K562 (cell line): ENCODE results near the gene UQCC5. TPM values are rescaled to one million over a fixed set of nuclear protein-coding genes. Genes with fewer than 3 reads are reported as not detected.
A peak's percentile ranks its signal among the peaks of the same experiment; 100 is the strongest.

Experiments
- BACH1 ChIP-seq: fragments of 200-800 bp; sonication (Bioruptor generic); IDR thresholded peaks from 2 replicates; pipeline ENCODE4 v1.6.1; 2016; ENCODE audit warnings: missing genetic modification characterization, missing compliant biosample characterization
- CBFA2T2 ChIP-seq: fragments of 450-650 bp; conservative IDR thresholded peaks from 2 replicates; pipeline ENCODE4 v1.6.1; 2017; ENCODE audit warnings: mild to moderate bottlenecking
- ELF1 ChIP-seq: fragments of 200-800 bp; sonication (Bioruptor generic); IDR thresholded peaks from 2 replicates; pipeline ENCODE4 v1.6.1; 2016; ENCODE audit warnings: missing genetic modification characterization, missing compliant biosample characterization
- FOXJ3 ChIP-seq: sonication (generic); formaldehyde crosslinking; IDR thresholded peaks from 2 replicates; pipeline ENCODE4 v1.4.0; 2020; ENCODE audit warnings: mild to moderate bottlenecking, missing genetic modification reagents
- KLF13 ChIP-seq: fragments of 450-650 bp; IDR thresholded peaks from 2 replicates; pipeline ENCODE4 v1.6.1; 2016; ENCODE audit warnings: missing genetic modification characterization, low read depth, mild to moderate bottlenecking, missing compliant biosample characterization, moderate library complexity, borderline replicate concordance
- MXI1 ChIP-seq: IDR thresholded peaks from 2 replicates; pipeline ENCODE4 v1.6.1; 2011; ENCODE audit warnings: low read depth, mild to moderate bottlenecking, improper control_type of control experiment, low read length
- NR4A1 ChIP-seq, 2 experiments: fragments of 250-450 bp in 1 of 2; fragments of 450-650 bp in 1 of 2; sonication (Bioruptor Pico) in 1 of 2; IDR thresholded peaks; 2 replicates each; pipeline versions ENCODE4 v1.4.0 to v1.6.1; 2016 to 2020; ENCODE audit warnings: mild to moderate bottlenecking in 2 of 2, missing compliant biosample characterization in 1 of 2, missing genetic modification characterization in 1 of 2, moderate library complexity in 1 of 2
- RREB1 ChIP-seq: fragments of 250-450 bp; sonication (Bioruptor Pico); IDR thresholded peaks from 2 replicates; pipeline ENCODE4 v1.4.0; 2020
- TAF1 ChIP-seq: IDR thresholded peaks from 2 replicates; pipeline ENCODE4 v1.6.1; 2011; ENCODE audit warnings: mild to moderate bottlenecking, low read length, moderate library complexity; ENCODE audit not compliant: insufficient read depth, control insufficient read depth, severe bottlenecking; ENCODE audit errors: extremely low read depth
- ZNF785 ChIP-seq: fragments of 250-450 bp; sonication (Bioruptor Pico); IDR thresholded peaks from 2 replicates; pipeline ENCODE4 v1.4.0; 2020; ENCODE audit warnings: mild to moderate bottlenecking
- polyA plus RNA-seq, 8 experiments: library from polyadenylated mRNA; depleted of rRNA in 4 of 8; stranded (reverse) in 5 of 8; unstranded in 3 of 8; fragments of >200 nt; fragmentation: Nextera tagmentation in 2 of 8; fragmentation: Illumina TruSeq in 1 of 8; extraction: Ambion mirVana in 2 of 8; extraction: Trizol in 1 of 8; gene quantifications; 2 replicates each; pipeline versions ENCODE4 v1.2.1 to v1.2.3, GENCODE V29; 2011 to 2014; ENCODE audit warnings: inconsistent platforms in 1 of 8, missing spikeins in 1 of 8
- total RNA-seq, 7 experiments: library from RNA; depleted of rRNA in 6 of 7; stranded (reverse); fragments of >200 nt in 6 of 7; fragmentation: Illumina TruSeq in 2 of 7; extraction: Trizol in 2 of 7; gene quantifications; 2 replicates each; pipeline versions ENCODE4 v1.2.1 to v1.2.3, GENCODE V29; 2011 to 2021; ENCODE audit warnings: low replicate concordance in 1 of 7
- TF ChIP-seq, protein P1 (sequence below): fragments of 250-450 bp; sonication (Bioruptor Pico); IDR thresholded peaks from 2 replicates; pipeline ENCODE4 v1.5.0; 2021
- TF ChIP-seq, protein P2 (sequence below): sonication (generic); formaldehyde crosslinking; IDR thresholded peaks from 2 replicates; pipeline ENCODE4 v1.8.0; 2023; ENCODE audit warnings: mild to moderate bottlenecking, missing genetic modification reagents
- TF ChIP-seq, protein P3 (sequence below): fragments of 250-450 bp; sonication (Bioruptor Pico); IDR thresholded peaks from 2 replicates; pipeline ENCODE4 v1.8.0; 2022; ENCODE audit warnings: inconsistent platforms

The UQCC5 gene
- total and polyA plus RNA-seq, 9 of the 15 experiments (the other 6 are each of a cell fraction or from before 2014, with no cell fraction given) = 10.2 to 55.4 (median 33.8) TPM

DNA sequence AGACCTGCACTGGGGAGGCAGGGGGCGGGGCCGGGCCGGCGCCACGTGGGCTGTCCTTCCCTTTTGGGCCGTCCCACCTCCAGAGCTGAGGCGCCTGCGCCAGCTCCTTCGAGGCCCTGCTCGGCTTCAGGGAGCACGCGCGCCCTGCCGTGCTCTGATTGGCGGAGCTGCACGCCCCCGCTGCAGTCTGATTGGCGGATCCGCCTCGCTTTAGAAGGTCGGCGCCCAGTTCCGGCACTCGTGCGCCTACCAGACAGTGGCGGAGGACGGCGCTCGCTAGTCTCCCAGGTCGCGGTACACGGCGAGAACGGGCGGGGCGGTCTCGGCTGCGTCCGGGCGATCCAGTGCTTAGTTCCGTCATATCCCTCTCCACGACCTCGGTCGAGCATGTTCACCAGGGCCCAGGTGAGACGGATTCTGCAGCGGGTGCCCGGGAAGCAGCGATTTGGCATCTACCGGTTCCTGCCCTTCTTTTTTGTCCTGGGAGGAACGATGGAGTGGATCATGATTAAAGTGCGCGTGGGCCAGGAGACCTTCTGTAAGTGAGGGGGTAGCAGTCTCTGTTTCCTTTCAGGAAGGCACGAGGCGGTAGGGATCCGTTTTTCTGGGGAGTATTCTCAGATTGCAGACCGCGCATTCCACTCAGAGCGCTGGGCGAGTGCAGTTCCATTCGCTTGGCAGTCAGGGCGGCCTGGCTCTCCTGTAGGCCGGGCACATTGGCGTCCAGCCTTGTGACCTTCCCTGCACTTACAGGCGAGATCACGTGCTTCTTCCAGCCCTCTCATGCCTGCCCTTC lies at the start of gene UQCC5 (continued):
- TF ChIP-seq, protein P1, sequence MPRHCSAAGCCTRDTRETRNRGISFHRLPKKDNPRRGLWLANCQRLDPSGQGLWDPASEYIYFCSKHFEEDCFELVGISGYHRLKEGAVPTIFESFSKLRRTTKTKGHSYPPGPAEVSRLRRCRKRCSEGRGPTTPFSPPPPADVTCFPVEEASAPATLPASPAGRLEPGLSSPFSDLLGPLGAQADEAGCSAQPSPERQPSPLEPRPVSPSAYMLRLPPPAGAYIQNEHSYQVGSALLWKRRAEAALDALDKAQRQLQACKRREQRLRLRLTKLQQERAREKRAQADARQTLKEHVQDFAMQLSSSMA = peak; percentile 61; the same call in 1 of the 2 replicates
- TF ChIP-seq BACH1 (tag) (no peak), FOXJ3 (CRISPR knock-in tag) (no peak), CBFA2T2 (0 out of 2 replicates have a peak, but pooled peaks have one; percentile 12), ELF1 (tag) (peak; percentile 0; the same call in 1 of the 2 replicates), MXI1 (peak; percentile 89), TAF1 (peak; percentile 84), NR4A1 (CRISPR knock-in tag; IDR thresholded peaks at IDR 0.05) (no peak), NR4A1 (tag; IDR thresholded peaks at IDR 0.05) (no peak), ZNF785 (no peak), KLF13 (tag) (peak; percentile 79; the same call in 1 of the 2 replicates), RREB1 (CRISPR knock-in tag) (0 out of 2 replicates have a peak, but pooled peaks have one; percentile 46)
- TF ChIP-seq, protein P2, sequence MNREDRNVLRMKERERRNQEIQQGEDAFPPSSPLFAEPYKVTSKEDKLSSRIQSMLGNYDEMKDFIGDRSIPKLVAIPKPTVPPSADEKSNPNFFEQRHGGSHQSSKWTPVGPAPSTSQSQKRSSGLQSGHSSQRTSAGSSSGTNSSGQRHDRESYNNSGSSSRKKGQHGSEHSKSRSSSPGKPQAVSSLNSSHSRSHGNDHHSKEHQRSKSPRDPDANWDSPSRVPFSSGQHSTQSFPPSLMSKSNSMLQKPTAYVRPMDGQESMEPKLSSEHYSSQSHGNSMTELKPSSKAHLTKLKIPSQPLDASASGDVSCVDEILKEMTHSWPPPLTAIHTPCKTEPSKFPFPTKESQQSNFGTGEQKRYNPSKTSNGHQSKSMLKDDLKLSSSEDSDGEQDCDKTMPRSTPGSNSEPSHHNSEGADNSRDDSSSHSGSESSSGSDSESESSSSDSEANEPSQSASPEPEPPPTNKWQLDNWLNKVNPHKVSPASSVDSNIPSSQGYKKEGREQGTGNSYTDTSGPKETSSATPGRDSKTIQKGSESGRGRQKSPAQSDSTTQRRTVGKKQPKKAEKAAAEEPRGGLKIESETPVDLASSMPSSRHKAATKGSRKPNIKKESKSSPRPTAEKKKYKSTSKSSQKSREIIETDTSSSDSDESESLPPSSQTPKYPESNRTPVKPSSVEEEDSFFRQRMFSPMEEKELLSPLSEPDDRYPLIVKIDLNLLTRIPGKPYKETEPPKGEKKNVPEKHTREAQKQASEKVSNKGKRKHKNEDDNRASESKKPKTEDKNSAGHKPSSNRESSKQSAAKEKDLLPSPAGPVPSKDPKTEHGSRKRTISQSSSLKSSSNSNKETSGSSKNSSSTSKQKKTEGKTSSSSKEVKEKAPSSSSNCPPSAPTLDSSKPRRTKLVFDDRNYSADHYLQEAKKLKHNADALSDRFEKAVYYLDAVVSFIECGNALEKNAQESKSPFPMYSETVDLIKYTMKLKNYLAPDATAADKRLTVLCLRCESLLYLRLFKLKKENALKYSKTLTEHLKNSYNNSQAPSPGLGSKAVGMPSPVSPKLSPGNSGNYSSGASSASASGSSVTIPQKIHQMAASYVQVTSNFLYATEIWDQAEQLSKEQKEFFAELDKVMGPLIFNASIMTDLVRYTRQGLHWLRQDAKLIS (CRISPR knock-in tag) = 0 out of 2 replicates have a peak, but pooled peaks have one; percentile 25
- TF ChIP-seq, protein P3, sequence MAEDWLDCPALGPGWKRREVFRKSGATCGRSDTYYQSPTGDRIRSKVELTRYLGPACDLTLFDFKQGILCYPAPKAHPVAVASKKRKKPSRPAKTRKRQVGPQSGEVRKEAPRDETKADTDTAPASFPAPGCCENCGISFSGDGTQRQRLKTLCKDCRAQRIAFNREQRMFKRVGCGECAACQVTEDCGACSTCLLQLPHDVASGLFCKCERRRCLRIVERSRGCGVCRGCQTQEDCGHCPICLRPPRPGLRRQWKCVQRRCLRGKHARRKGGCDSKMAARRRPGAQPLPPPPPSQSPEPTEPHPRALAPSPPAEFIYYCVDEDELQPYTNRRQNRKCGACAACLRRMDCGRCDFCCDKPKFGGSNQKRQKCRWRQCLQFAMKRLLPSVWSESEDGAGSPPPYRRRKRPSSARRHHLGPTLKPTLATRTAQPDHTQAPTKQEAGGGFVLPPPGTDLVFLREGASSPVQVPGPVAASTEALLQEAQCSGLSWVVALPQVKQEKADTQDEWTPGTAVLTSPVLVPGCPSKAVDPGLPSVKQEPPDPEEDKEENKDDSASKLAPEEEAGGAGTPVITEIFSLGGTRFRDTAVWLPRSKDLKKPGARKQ (CRISPR knock-in tag) = no peak
